ENCODE results near the gene CDKN1C.

Gene CDKN1C

DNA sequence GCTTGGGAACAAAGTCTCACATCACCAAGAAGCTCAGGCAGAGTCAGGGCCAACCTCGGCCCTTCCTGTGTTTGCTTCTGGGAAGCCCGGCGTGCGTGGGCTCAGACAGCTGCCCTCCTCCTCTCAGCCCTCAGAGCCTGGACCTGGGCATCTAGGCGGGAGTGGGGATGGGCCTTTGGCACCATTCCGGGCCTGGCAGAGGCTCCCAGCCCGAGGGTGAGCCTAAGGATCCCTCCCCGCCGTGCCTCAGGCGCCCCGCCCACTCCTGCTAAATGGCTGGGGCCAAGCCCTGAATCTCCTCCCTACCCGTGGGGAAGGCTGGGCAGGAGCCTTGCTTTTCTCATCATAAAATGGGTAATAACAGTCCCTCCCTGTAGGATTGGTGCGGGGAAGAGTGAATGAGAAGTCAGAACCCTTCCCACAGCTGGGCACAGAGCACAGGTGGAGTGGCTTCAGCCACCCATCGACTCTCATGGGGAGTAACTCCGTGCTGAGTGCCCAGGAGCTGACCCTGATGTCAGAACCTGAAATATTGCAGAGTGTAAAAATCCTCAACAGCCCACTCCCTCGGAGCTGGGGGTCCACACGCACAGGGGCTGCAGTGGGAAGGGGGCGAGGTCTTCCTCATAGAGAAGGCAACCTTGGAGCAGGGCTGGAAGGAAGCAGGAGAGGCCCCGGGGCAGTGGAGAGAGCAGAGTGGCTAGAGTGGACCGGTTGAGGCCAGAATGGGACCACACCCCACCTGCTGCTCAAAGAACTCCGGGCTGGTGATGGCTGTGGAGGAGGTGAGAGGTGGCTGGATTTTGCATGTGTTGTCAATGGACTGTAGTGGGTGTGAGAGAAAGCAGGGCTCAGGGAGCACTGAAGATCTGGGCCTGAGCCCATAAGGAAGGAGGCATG is 18.8 kb upstream of the CDKN1C start:
- no peak for DNase-seq

GRCh38 chr11:2903672-2904011 is 18.1 kb upstream of the CDKN1C start:
- no peak for DNase-seq

GRCh38 chr11:2902784-2903671 is 17.5 kb upstream of the CDKN1C start:
- DNase-seq = no peak

DNA sequence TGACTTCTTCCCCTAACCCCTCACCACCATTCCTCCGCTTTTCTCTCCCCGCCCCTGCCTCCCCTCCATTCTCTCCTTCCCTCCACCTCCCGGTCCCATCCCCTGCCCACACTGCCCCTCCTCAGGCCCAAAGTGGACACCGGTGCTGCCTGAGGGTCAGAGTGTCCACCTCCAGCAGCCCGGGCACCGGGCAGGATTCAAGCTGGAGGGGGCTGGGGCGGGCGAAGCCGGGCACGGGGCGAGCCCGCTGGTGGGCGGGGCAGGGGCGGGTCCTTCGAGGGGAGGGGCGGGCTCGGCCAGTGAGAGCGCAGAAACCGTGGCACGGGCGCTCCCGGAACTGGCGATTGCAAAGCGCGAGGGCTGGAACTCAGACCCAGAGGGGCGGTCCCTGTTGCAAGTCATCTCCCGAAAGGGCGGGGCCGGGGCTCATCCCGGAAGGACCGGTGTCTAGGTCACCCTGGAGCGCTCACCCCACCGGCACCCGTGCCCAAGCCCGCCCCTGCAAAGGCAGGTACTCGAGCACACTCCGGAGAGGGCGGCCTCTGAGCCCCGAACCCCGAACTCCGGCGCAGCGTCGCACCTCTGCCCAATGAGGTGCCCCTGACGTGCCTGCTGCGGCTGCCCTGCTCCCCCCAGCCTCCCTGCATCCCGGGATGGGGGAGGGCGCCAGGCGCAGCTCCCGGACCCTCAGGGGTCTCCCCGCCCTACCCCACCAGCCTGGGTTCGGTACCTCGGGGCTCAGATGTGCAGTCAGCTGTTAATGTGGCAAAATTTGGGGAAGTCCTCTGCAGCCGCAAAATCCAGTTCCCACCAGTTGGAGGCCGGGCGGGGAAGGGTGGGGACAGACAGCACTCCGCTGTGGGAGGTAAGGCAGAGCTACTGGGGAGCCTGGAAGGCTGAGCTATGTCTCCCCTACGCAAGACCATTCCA is 16.5 kb upstream of the CDKN1C start:
- peak; percentile 95 for DNase-seq

DNA sequence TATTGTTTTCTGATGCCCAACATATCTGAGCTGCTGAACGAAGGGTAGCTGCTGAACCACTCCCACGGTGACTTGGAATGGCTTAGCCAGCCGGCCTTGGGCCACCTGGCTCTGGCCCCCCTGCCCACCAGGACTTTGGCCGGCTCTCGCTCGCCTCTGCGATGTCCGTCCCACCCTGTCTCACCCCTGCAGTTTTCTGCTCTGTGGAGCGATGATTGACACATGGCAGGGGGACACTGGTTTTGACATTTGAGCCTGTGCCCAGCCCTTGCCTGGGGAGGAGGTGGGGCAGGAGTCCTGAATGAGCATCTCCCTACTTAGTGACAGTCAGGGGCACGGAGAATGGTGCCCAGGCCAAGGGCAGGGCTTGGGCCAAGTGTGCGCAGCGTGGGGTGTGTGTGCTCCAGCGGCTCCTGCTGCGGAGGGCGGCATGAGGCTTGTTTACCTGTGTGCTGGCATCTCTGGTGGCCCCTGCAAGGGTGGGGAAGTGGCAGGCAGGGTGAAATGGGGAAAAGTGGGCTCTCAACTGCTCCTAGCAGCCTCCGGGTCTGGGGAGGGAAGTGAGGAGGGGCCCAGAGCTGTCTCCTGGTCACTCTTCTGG is 15.7 kb upstream of the CDKN1C start:
- no peak for DNase-seq

- no peak for DNase-seq
Observed at GRCh38 chr11:2899080-2899783, 13.7 kb upstream of the CDKN1C start.

DNA sequence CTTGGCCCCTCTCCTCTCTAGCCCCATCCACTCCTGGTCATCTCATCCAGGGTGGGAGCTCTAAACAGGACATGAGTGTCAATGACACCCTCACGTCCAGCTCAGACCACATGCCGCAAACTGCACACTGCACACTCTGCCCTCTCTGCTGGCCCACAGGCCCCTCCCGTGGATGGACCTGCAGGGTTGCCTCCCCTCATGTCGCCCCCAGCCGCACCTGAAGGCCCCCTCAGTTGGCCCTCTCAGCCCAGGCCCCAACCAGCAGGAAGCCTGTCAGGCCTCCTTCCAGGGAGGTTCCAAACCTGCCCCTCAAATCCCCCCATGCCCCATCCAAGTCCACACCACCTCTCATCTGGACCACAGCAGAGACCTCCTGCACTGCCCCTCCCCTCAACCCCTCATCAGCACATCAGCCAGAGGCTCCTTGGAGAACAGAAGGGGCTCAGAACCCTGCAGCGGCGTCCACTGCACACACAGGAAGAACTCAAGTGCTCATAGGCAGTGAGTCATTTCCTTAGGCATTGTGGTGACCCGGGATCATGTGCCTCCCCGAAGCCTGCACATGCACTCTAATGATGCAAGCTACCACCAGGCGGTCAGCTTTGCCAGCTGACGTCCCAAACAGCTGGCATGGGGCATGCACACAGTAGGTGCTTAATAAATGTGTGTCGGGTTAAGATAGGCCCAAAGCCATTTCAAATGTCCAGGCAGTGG is 12.9 kb upstream of the CDKN1C start:
- no peak for DNase-seq

DNA sequence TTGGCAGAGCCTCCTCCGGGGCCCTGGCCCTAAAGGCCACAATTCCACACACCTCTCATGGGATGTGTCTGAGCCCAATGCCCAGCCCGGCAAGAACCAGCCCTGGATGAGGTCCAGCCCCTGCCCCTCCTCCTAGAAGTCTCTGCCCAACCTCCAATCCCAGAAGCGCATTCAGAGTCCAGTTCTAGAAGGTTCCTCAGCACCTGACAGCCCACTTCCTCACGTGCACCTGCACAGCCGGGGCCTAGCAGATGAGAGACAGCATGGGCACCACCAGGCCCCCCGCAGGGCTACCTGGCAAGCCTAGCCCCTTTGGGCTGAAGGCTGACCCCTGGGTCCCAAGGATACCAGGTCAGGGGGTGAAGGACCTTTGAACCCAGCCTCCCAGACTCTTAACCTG is 11.5 kb upstream of the CDKN1C start:
- no peak for DNase-seq

DNA sequence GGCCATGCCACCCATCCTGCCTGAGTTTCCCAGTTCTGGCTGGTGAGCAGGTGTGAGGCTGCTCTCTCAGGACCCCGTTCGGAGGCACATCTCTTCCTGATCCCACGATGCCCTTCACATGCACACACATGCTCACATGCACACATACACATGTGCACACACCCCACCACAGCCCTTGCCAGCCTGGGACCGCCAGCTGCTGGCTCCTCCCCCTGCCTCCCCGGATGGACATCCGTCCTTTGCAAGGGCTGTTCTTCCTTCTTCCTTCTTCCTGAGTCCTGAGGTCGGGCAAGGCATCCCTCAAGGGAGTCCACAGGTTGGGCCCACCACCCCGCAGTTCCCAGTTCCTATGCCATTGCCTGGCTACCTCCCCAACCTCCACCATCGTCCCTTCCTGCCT is 10.5 kb upstream of the CDKN1C start:
- DNase-seq = no peak

- DNase-seq = no peak
Observed at GRCh38 chr11:2893935-2894334, 8.4 kb upstream of the CDKN1C start.

DNA sequence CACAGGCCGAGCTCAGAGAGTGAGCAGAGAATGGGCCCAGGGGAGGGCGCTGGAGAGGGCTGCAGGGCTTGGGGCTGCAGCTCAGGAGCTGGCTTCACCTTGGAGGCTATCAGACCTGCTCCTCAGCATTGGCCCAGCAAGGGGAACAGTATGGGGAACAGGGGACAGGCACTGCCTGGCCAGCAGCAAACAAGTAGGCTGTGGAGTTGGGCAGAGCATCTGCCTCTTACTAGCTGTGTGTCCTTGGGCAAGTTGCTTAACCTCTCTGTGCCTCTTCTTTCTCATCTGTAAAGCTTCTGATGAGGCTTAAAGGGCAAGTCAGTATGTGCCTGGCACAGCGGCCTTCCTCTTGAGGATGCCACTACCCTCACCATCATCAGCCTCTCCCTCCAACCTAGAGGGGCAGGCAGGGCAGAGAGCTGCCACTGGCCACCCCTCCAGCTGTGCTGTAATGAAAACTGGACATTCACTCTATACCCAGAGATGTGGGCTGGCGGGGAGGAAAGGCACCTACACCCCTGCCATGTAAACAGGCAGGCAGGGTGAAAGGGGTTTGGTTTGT is 7.5 kb upstream of the CDKN1C start:
- DNase-seq = no peak

- DNase-seq = peak; percentile 85
Observed at GRCh38 chr11:2892215-2892966, 6.8 kb upstream of the CDKN1C start.

- DNase-seq = no peak
Observed at GRCh38 chr11:2891326-2892214, 6.0 kb upstream of the CDKN1C start.

- peak; percentile 69 for DNase-seq
Observed at GRCh38 chr11:2890466-2891294, 5.1 kb upstream of the CDKN1C start.

DNA sequence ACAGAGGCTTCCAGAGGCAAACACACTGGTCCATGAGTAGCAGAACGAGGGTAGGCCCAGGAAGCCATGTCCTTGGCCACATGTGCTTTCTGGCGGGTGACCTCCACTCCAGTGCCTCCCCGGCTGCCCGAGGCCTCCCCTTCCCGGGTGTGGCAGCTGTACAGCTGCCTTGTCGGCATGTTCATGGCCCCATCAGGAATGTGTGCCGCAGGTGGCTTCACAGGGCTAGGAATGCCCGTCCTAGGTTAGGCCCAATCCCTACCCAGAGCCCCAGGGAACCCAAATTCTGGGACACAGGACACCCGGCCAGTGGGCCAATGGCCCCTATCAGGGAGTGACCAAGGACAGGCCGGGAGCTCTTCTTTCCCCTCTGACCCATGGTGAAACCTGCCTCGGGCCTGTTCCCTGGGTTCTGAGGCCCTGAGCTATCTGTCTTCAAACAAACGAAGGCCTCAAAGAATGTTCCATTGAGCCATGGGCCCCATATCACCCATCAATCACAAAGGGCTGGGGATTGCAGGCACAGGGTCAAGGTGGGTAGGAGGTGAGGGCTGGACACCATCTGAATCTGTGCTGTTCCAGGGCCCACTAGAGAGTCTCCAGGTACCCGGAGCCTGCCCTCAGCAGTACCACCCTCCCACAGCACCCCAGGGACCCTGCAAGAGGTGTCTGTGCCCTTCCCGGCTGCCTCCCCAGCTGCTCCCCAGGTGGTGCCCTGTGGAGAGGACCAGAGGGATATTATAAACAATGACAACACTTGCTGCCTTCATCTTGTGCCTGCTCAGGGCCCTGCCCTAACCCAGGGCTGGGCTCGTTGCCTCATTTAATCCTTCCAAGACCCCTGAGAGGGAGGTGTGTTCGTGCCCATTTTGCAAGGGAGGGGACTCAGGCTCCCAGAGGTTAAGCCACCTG is 4.0 kb upstream of the CDKN1C start:
- DNase-seq = no peak

GRCh38 chr11:2888266-2888968 is 2.8 kb upstream of the CDKN1C start:
- peak; percentile 81 for DNase-seq
